Calu3 (cell line): Measurements from ENCODE around the gene SLC9A1. TPM values are rescaled to one million over a fixed set of nuclear protein-coding genes. Genes with fewer than 3 reads are reported as not detected.

Experiments
- BruUV-seq: library from RNA; stranded (reverse); fragments of 400-500 nt; replicated peaks from 2 replicates; lab custom pipeline; 2021; lab: Mats Ljungman, UMichigan
- CTCF ChIA-PET: fragments of 300-600 bp; sonication (Branson Sonifier 250); formaldehyde crosslinking; loops from one replicate; lab custom pipeline; 2022; ENCODE audit warnings: antibody characterized with exemption; lab: Charles Lee
- DNase-seq: peaks from one replicate; pipeline ENCODE4 v3.0.0; 2022
- H3K27ac Mint-ChIP-seq: one replicate; pipeline ENCODE4 v1.8.0; 2022; ENCODE audit warnings: mixed read lengths; ENCODE audit not compliant: unreplicated experiment
- H3K27me3 Mint-ChIP-seq: one replicate; pipeline ENCODE4 v1.8.0; 2022; ENCODE audit warnings: mixed read lengths; ENCODE audit not compliant: unreplicated experiment
- H3K36me3 Mint-ChIP-seq: one replicate; pipeline ENCODE4 v1.8.0; 2022; ENCODE audit warnings: mild to moderate bottlenecking, moderate library complexity, mixed read lengths; ENCODE audit not compliant: insufficient read depth, unreplicated experiment
- H3K4me1 Mint-ChIP-seq: one replicate; pipeline ENCODE4 v1.8.0; 2022; ENCODE audit warnings: mild to moderate bottlenecking, low read depth, mixed read lengths; ENCODE audit not compliant: unreplicated experiment
- H3K4me3 Mint-ChIP-seq: one replicate; pipeline ENCODE4 v1.8.0; 2022; ENCODE audit warnings: mild to moderate bottlenecking, low read depth, moderate library complexity, mixed read lengths; ENCODE audit not compliant: unreplicated experiment
- H3K9me3 Mint-ChIP-seq: one replicate; pipeline ENCODE4 v1.8.0; 2022; ENCODE audit warnings: low read depth, mixed read lengths; ENCODE audit not compliant: unreplicated experiment
- CTCF ChIP-seq: fragments of 200-600 bp; IDR thresholded peaks from one replicate; pipeline ENCODE4 v1.8.0; 2022; ENCODE audit warnings: antibody characterized with exemption; ENCODE audit not compliant: unreplicated experiment
- intact Hi-C: fragments of 100-400 bp; cut with micrococcal nuclease; formaldehyde crosslinking; loops from one replicate; pipeline ENCODE4 v1.10.0; 2022; ENCODE audit not compliant: unreplicated experiment
- total RNA-seq: library from RNA; stranded (reverse); gene quantifications from 2 replicates; pipeline ENCODE4 v1.2.3, GENCODE V29; 2022

SLC9A1 gene
- total RNA-seq, 1 experiment from 2014 or later, result 17.4 TPM

- CTCF ChIA-PET, result interaction anchor here (0.9 kb wide), 1 partner anchor 24 kb away, joined by 3 read pairs; no protein-coding TSS in a partner anchor
- no peak for DNase-seq
- H3K36me3 Mint-ChIP-seq, result no peaks in the 10 kb centered on the region
Measured at GRCh38 chr1:27133158-27133557, 21.8 kb downstream of the SLC9A1 start.

GRCh38 chr1:27132624-27133023 lies 22.3 kb downstream of the SLC9A1 start:
- H3K4me3 Mint-ChIP-seq, result no peak overlapping the region
- no TSS peak for BruUV-seq

More at GRCh38 chr1:27133158-27133557, 21.8 kb downstream of the SLC9A1 start:
- intact Hi-C loops, result no loop called here
- no TSS peak for BruUV-seq
- TF ChIP-seq CTCF, result no peak
- Mint-ChIP-seq H3K4me1 (peaks cover 5% of the 10 kb centered on the region), H3K9me3 (no peaks in the 10 kb centered on the region), H3K27me3 (no peaks in the 10 kb centered on the region), H3K4me3 (no peak overlapping the region), H3K27ac (no peak overlapping the region)

GRCh38 chr1:27132147-27132546 lies 22.8 kb downstream of the SLC9A1 start:
- Mint-ChIP-seq H3K27ac (no peak overlapping the region), H3K4me3 (no peak overlapping the region), H3K36me3 (no peaks in the 10 kb centered on the region), H3K9me3 (no peaks in the 10 kb centered on the region), H3K27me3 (no peaks in the 10 kb centered on the region), H3K4me1 (no peaks in the 10 kb centered on the region)
- TF ChIP-seq CTCF, result no peak
- BruUV-seq, result no TSS peak
- no peak for DNase-seq
- CTCF ChIA-PET, result no interaction called here
- intact Hi-C loops, result no loop called here

More at GRCh38 chr1:27132624-27133023, 22.3 kb downstream of the SLC9A1 start:
- CTCF ChIA-PET, result interaction anchor here (0.9 kb wide), 1 partner anchor 24 kb away, joined by 3 read pairs; no protein-coding TSS in a partner anchor
- Mint-ChIP-seq H3K9me3 (no peaks in the 10 kb centered on the region), H3K27me3 (no peaks in the 10 kb centered on the region), H3K4me1 (no peaks in the 10 kb centered on the region), H3K36me3 (no peaks in the 10 kb centered on the region), H3K27ac (no peak overlapping the region)
- intact Hi-C loops, result no loop called here
- TF ChIP-seq CTCF, result no peak
- no peak for DNase-seq

- H3K9me3 Mint-ChIP-seq, result no peaks in the 10 kb centered on the region
- no peaks in the 10 kb centered on the region for H3K36me3 Mint-ChIP-seq
- H3K27ac Mint-ChIP-seq, result no peak overlapping the region
- no peak for DNase-seq
- intact Hi-C loops, result no loop called here
- no peaks in the 10 kb centered on the region for H3K27me3 Mint-ChIP-seq
- CTCF ChIA-PET, result no interaction called here
- BruUV-seq, result no TSS peak
- H3K4me3 Mint-ChIP-seq, result no peak overlapping the region
- H3K4me1 Mint-ChIP-seq, result no peaks in the 10 kb centered on the region
- TF ChIP-seq CTCF, result no peak
Measured at GRCh38 chr1:27130798-27131197, 24.1 kb downstream of the SLC9A1 start.
